Activated CD4-positive, alpha-beta T cell treated with anti-CD3 and anti-CD28 coated beads, Interleukin-2, amount 50 U/mL, for 48 hours (primary cell): ENCODE measurements around the gene MAN2A1.
A peak's percentile ranks its signal among the peaks of the same experiment; 100 is the strongest.

Experiments used
- DNase-seq, 2 experiments: peaks; one replicate each; pipeline ENCODE4 v3.0.0-alpha.2; 2020

MAN2A1 gene

DNA sequence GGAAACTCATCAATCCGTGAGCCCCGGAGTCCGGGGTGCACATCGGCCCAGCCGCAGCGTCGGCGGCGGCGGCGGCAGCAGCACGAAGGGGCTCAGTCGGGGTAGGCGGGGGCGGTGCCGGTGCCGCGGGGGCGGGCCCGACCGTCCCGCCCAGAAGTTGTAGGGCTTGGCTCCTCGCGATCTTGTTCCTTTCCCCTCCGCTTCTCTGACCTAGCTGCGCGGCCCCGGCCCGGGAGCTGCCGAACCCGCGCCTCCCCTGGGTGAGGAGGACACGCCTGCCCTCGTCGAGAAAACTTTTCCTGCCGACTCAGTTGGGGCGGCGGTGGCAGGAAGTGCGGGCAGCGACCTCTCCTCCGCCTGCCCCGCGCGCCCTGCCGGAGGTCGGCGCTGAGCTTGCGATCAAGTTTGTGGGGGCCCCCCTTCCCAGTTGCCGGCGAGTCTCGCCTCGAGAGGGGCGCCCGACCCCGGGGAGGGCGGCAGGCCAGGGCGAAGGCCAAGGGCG is at the start of gene MAN2A1:
MAN2A1 (plus strand) TSS at position 188 of the 502 bp plus-strand sequence. CDS start 491 bp downstream, outside the sequence.
- peak; percentile 74 to 77 for DNase-seq

DNA sequence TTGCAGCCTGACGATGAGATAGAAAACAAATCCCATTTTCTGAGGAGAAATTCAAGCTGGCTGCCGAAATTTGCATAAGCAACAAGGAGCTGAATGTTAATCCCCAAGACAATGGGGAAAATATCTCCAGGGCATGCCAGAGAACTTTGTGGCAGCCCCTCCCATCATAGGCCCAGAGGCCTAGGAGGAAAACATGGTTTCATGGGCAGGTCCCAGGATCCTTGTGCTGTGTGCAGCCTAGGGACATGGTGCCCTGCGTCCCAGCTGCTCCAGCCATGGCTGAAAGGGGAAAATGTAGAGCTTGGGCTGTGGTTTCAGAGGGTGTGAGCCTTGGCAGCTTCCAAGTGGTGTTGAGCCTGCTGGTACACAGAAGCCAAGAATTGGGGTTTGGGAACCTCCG is 48.8 kb upstream of the MAN2A1 start:
- DNase-seq = no peak

DNA sequence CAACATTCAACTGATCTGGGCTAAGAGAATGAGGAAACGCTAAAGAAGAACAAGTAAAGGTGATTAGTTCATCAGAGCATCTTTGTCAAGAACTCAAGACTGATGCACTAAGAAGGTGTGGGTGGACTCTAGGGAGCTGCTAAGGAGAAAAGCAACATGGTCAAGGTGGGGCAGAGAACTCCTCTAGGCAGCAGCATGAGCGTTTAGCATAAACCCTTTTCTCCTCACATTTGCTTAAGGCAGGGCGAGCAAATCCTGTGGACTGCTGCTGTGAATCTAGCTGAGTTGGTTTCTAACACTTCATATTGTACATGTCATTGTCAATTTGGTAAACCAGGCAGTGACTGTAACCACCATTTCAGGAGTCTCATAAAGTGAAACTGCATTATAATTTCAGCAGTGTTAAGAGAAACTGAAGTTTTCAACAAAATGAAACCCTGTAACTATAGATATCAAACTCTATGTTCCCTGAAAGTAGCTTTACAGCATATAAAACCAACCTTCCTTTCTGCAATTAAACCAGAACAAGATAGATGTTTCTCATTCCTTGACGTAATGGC is 45.9 kb upstream of the MAN2A1 start:
- DNase-seq = no peak

- no peak for DNase-seq
Observed at GRCh38 chr5:109644829-109645228, 44.9 kb upstream of the MAN2A1 start.

- no peak for DNase-seq
Observed at GRCh38 chr5:109645707-109646192, 44.0 kb upstream of the MAN2A1 start.

- DNase-seq = no peak
Observed at GRCh38 chr5:109649318-109649717, 40.4 kb upstream of the MAN2A1 start.

DNA sequence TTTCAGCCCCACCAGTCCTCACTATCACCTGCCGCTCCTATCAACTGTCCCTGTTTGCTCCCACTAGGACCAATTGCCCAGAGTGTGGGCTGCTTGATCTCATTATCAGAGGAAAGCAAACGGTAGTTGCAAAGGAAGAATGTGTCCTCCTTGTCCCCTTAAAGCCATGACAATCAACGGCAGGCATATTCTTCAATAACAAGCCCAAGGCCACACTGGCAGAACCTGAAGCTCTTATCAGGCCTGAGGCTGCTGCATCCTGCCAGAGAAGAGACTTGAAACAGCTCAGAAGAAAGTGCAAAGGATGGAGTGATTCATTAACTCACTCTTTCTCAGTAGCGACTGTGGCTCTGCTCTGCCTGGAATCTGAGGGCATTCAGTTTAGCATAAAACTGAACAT is 39.2 kb upstream of the MAN2A1 start:
- DNase-seq = no peak

GRCh38 chr5:109652096-109652495 is 37.6 kb upstream of the MAN2A1 start:
- no peak for DNase-seq

- no peak for DNase-seq
Observed at GRCh38 chr5:109653042-109653441, 36.7 kb upstream of the MAN2A1 start.

DNA sequence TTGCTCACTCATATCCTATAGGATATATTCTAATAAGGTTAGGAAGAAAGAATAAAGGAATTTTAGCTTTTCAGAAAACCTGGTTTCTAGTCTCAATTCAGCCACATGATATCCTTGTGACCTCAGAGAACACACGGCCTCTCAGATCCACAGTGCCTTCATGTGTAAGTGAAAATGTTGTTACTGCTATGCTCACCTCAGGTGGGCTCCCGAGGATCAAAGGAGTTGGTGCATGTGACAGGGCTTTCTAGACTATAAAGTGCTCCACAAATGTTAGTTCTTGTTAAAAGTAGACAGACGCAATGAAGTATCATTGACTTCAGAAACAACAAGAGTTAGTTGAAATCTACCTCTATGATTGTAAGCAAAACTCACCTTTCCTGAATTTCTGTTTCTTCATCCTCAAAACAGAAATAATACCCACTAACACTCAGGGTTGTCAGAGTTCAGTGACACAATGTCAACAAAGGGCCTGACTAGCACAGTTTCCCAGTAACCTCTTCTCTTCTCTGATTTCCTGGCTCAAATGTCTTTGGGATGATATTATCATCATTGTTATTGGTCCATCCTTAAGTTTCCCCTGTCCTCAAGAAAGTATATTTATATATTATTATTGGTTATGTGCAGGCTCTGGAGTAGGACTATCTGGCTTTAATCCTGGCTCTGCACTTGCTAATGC is 36.0 kb upstream of the MAN2A1 start:
- DNase-seq = no peak

DNA sequence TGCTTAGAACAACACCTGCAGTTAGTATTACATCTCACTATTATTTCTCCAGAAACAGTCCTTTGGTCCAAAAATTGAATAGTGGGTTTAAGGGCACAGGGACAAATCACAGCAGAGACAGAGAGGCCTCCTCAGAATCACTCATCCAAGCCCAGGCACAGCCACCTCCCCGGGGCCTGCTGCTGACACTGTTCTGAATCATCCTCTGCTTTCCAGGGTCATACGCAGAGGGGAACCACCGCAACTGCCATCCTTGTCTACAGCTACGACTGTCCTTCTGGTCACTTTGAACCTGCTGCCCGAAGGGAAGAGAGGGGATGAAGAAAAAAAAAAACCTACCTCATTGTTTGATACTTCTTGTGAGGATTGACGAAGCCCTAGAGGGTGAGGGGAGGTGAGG is 35.3 kb upstream of the MAN2A1 start:
- DNase-seq = peak; percentile 14 to 23

- no peak for DNase-seq
Observed at GRCh38 chr5:109655841-109656240, 33.9 kb upstream of the MAN2A1 start.

DNA sequence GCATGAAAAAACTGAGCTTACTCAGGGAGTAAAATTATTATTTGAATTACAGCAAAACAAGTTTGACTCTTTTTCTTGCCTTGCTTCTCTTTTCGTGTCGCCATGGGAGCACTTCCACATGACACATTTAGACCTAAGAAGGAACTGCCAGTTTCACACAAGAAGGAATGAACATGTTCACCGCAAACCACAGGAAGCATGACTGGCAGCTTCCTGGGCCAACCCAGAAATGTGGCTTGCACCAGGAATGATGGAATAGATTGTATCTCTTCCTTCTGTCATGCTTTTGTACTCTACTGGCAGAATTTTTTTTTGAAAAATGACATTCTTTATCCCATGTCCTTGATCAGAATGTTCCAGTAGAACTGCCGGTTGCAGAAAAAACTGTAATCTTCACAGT is 32.9 kb upstream of the MAN2A1 start:
- peak; percentile 40 to 55 for DNase-seq

- DNase-seq = no peak
Observed at GRCh38 chr5:109659901-109660300, 29.8 kb upstream of the MAN2A1 start.

DNA sequence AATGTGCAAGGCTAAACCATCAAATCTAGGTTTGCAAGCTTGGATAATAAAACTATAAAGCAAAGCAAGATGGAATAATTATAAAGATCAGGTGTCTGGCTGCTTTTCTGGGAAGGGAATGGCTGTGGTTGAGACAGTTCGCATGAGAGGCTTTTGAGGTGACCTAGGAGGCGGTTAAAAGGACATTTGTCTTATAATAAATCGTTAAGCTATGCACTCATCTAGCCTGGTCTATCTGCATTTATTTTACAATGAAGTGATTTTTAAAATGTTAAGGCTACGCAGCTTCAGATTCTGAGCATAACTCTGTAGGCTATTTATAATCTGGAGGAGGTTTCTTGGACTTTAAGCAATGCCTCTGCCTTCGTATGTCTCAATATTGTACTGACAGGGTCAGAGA is 29.4 kb upstream of the MAN2A1 start:
- no peak for DNase-seq

DNA sequence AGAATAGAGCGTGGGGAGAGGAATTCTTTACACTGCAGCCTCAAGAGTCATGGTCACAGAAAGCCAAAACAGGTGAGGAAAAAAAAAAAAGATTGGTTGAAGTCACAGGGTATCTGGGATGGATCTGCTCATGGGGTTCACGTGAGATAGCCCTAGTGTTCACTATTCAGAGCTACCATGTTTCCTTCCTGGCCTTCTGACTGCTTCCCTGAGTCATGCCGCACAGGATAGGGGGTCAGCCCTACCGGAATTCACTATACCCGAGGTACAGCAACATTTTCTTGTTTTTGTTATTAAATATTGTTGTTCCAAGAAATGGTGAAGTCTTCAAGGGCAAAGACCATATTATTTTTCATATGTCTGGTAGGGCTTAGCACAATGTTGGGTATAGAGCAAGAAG is 21.5 kb upstream of the MAN2A1 start:
- no peak for DNase-seq

DNA sequence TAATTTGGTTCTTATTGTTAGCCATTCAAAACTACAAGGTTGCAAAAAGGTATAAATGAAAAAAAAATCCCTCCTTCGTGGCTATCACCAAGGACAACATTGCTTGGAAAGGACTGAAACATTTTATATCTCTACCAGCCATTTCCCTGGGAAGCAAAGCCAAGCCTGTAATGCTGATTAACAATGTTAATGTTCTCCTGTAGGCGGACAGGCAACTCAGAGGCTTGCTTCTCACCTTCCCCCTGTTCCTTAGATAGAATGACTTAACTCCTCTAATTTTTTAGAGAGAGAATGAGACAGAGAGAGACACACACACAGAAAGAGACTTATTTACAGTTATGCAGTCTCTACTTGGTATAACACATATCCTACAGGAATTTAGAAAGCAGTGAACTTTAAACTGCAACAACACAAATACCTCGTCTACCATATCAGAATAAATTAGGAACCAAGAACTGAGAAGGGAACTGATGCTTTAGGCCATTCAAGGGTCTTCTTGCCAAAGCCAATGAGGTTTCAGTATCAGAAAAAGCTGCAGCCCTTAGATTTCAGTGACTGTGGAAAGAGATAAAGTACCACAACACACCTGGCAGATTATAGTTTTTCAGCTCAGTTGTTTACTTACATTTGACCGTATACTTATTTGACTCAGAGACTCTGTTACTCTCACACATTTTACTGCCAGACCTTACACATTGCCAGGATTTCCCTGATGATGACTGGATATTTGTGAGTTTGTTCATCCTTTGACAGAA is 20.9 kb upstream of the MAN2A1 start:
- DNase-seq = no peak

DNA sequence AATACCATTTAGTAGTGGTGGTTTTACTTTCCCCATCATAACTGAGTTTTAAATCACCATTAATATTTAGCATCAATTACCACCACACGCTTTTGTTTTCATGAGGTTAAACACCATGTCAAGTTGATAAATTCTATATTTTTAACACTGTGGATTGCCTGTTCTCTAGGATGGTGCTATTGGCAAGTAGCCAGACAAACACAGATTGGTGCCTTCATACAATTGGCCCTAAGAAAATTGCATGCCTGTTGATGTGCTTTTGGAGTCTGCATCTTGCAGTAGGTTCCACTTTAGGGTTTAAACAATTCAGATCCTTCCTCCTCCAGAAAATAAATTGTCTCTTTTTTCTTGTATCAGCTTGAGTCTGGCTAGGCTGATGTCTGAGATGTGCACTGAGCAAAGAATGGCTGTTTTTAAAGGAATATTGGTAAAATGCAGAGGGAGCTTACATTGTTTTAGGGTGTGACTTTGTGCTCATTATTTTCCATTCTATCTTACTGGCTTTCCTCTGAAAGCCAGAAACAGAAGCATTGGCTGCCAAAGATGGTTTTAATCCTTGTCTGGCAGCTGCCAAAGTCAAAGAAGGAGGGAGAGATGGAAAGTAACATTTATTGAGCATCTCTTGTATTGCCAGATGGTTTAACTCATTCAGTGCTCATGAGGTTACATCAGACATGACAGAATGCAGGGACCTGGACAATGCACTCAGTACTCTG is 19.6 kb upstream of the MAN2A1 start:
- no peak for DNase-seq

GRCh38 chr5:109671136-109671535 is 18.6 kb upstream of the MAN2A1 start:
- no peak for DNase-seq

- DNase-seq = no peak
Observed at GRCh38 chr5:109674596-109674995, 15.1 kb upstream of the MAN2A1 start.

DNA sequence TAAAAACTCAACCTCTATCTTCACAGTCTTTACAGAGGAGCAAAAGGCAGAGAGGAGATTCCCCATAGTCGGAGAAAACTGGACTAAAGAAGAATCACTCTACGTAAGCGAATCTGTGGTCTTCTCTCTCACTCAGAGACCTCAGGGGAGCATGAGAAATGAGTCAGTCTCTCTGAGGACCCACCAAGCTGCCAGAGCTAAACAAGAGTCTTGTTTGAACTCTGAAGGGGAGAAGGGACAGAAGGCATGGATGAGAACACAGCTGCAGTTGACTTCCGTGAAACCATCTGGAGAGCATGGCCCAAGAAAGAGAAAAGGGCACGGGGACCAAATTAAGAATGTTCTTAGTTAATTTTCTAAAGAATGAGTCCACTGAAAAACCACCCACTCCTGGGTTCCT is 12.8 kb upstream of the MAN2A1 start:
- DNase-seq = no peak

DNA sequence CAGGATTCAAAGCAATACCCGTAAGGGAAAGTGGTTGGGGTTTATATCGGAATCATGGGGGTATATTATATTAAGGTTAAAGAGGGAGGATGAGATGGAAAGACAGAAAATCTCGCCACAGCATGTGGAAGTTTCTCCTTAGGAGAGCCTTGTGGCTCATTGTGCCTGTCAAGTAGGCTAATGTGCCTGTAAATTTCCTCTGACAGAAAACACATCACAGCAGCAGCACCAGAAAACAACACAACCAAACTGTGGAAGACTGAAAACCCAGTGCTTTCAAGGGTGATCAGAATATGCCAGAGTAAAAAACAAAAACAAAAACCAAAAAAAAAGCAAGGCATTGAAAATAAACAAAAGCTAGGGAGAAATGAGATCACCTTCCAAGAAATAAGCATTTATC is 11.3 kb upstream of the MAN2A1 start:
- no peak for DNase-seq

DNA sequence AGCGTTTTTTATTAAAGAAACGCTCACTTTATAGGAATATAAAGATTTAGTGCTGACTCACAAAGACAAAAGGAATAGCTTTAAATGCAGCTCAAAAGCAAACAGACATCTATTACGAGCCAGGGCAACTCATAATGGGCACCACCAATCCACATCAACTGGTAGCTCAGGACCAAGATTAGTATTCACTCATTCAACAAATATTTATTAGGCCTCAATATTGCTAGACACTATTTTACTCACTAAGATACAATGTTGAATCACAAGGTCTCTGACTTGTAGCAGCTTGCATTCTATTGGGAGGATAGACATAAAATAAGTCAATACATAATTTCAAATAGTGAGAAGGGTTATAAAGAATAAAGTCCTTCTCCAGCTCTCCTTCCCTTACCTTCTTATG is 8.0 kb upstream of the MAN2A1 start:
- DNase-seq = no peak
